Measurements from ENCODE around the gene FOXC2.
A peak's percentile ranks its signal among the peaks of the same experiment; 100 is the strongest.

FOXC2 gene

DNA sequence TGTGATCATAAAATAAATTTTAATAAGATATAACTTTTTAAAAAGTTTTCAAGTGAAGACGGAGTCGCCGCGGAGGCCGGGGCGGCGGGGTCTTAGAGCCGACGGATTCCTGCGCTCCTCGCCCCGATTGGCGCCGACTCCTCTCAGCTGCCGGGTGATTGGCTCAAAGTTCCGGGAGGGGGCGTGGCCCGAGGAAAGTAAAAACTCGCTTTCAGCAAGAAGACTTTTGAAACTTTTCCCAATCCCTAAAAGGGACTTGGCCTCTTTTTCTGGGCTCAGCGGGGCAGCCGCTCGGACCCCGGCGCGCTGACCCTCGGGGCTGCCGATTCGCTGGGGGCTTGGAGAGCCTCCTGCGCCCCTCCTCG lies at the start of gene FOXC2:
FOXC2 (plus strand) TSS at position 229 of the 365 bp plus-strand sequence. CDS start 507 bp downstream, outside the sequence.
- no peak for DNase-seq (ENCODE audit: low spot score)

DNA sequence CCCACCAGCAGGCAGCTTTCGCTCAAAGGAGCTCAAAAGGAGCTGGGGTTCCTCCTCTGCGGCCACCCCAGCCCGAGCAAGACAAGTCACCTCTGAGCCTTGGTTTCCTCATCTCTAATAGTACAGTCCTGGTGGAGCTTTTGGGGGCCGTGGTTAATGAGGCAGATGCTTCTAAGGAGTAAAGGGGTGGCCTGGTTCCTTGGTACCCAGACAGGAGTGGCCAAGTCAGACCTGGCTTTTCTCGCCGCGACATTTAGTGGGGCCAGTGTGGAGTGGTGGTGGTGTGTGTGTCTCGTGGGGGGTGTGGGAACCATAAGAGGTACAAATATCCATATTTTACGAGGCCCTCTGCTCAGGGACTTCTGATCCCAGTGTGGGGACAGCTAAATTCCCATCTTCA lies 49.6 kb upstream of the FOXC2 start:
- DNase-seq (ENCODE audit: low spot score) = no peak

DNA sequence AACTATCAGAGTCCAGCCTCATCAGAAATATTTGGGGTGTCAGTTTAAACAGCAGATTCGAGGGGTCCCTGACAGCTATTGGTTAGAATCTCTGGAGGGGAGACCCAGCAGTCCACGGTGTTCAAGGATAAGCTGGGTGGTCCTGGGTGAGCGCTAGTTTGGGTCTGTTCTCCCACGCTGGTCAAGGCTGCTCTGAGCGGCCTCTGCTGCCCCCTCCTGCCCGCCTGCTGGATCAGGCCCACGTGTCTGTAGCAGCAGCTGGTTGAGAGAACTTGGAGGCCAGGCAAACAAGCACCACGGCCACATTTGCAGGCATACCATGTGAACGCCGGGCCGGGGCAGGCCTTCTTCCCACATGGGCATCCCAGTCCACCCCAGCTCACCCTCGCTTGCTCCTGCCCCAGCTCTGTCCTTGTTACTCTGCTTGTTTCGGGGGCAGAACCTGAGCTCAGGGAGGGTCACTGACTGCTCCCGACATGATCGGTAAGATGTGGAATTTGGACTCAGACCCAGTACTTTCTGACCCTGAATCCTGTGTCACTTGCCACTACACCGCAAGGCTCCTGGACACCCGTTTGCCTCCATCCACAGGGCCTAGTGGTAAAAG lies 48.9 kb upstream of the FOXC2 start:
- DNase-seq (ENCODE audit: low spot score) = peak; percentile 76

DNA sequence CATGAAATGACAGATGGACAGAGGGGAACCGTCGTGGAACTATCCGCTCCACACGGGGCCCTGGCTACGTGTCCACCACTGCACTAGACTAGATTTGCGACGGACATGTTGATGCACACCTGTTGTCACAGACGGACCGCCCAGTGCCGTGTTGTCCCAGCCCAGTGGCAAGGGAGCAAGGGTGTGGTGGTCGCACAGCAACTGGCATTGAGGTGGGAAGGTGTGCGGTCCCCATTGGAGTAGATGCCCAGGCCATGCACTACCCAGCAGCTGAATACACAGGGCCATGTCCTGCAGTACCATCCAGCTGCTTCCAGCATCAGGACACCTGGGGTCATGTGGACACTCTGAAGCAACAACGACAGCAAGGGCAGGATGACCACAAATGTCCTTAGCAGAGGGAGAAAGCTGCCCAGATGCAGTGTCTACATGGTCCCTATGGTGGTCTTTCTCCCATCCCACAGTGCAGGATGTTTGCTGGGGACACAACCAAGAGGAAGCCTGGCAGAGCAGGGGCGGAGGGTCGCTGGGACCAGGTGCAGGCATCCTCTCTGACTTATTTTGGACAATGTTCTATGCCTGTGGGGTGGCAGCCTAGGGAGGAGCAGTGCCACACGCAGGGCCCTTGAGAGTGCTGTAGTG lies 47.5 kb upstream of the FOXC2 start:
- no peak for DNase-seq (ENCODE audit: low spot score)

DNA sequence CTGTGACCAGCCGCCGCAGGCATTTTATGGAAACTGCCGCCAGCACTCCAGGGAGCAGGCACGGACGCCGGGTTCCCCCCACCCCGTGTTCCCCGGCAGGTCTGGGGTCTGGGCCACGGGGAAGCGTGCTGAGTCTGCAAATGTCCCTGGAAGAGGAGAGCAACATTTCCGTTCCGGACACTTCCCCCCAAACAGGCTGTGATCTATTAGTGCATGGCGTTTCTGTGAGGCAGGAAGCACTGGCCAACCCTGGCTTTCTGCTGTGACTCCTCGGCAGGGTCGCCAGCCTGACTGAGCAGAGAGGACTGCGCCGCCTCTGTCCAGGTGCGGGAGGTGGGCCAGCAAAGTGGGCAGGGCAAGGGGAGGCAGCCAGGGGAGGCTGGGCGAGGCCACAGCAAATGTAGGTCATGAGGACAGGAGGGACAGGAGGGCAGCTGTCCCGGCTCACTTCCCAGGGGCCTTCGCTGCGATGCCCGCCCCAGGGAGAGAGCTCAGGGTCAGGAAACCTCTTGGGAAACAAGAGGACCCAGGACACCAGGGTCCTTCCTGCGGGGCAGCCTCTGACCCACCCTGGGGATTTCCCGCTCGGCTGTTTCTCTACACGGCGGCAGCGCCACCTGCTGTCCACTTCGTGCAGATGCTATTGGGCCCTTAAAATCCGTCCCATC lies 46.8 kb upstream of the FOXC2 start:
- DNase-seq (ENCODE audit: low spot score) = peak; percentile 77

DNA sequence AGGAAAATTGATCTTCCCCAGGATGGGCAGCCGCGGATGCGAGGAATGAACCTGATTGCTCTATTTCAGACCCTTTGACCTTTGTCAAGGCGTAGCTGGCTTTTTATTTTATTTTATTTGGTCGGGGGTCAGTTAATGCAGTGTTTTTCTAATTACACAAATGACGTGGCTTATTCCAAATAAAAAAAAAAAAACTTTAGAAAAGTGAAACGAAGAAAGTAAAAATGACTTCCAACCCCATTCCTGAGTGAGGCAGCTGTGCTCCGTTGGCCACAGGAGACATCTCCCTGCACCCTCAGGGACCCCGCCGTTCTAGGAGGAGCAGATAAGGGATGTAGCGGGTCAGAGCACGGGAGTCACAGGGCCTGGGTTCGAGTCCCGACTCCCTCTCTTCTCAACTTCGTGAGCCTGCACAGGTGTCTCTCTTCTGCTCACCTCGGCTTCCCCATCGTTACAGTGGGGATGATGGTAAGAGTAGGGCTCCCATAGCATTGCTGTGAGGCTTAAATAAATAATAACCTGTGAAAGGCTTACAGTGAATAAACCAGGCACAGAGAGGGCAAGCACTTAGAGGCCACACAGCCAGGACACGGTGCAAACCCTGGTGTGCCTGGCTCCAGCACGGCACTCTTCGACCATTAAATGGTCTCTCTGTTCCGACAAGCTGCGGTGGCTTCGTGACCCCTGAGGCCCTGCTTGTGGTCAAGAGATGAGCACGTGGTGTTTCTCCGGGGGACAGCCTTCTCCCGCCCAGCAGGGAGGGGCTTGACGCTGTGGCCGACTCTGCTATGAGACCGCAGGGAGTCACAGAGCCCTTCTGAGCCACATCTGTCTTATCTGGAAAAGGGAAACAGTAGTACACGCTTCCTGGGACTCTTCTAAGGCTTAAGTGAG lies 46.1 kb upstream of the FOXC2 start:
- no peak for DNase-seq (ENCODE audit: low spot score)

DNA sequence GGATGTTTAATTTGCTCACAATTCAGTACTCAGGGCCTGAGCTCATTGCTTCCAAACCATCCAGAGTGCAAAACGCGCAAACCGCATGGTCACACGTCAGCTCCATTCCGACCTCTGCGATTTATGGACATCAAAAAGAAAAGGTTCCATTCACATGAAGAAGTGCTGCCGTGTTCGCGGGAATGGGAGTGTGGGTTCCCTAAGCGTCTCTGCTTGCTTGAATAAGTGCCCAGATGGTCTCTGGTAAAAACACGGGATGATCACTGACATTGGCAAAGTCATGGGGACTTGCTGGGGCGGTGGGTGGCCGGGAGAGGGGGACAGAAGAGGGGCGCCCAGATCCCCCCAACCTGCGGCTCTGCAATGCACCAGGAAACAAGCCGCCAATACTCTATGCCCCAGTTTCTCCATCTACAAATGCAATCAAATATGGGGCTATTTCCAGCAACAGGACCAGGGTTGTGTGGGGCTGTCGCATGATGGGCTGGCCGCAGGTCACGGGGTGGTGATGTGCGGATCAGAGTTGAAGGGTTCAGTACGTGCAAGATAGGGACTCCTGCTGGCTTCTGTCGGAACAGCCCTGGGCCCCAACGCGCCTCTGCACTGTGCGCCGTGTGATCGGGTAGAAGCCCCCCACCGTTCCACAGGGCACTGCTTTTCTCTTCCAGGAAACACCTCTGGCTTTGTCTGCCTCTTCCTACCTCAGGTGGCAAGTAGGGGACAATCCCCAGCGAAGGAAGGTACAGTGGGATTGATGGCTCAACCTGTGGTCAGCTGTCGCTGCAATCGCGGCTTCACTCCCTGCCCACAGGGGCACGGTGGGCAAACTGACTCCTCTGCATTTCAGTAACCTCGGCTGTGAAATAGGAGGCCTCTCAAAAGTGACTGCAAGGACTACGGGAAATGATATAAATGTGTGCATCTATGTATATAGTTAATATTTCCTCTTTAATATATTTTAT lies 45.1 kb upstream of the FOXC2 start:
- no peak for DNase-seq (ENCODE audit: low spot score)

DNA sequence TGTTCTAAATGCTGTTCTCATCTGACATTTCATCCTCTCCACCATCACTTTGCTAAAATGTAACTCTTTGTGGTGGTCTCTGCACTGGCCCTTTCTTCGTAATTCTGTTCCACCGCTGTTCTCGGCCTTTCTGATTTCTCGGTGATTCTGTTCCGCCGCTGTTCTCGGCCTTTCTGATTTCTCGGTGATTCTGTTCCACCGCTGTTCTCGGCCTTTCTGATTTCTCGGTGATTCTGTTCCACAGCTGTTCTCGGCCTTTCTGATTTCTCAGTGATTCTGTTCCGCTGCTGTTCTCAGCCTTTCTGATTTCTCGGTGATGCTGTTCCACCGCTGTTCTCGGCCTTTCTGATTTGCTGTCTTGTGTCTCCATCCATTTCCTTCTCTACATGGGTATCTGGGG lies 44.0 kb upstream of the FOXC2 start:
- no peak for DNase-seq (ENCODE audit: low spot score)

GRCh38 chr16:86523166-86523740 lies 43.4 kb upstream of the FOXC2 start:
- DNase-seq (ENCODE audit: low spot score) = no peak

DNA sequence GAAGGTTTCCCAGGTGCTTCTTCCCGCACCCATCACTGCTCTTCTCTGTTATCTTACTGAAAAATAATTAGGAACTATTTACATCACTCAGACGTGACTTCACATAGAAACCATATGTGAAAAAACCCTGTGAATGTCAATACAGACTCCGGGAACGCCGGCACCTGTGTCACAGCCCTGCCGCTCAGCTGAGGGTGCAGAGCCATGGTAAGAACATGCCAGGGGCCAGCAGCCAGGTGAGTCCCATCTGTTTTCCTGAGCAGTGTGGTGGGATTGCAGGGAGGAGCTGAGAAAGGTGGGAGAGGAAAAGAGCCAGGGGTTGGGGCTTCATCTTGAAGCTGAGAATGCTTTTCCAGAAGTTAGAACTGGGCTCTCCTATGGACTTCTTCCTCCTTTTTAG lies 42.6 kb upstream of the FOXC2 start:
- no peak for DNase-seq (ENCODE audit: low spot score)

- no peak for DNase-seq (ENCODE audit: low spot score)
Observed at GRCh38 chr16:86525696-86526095, 40.9 kb upstream of the FOXC2 start.

GRCh38 chr16:86527366-86527765 lies 39.3 kb upstream of the FOXC2 start:
- no peak for DNase-seq (ENCODE audit: low spot score)

- DNase-seq (ENCODE audit: low spot score) = no peak
Observed at GRCh38 chr16:86528061-86528929, 38.3 kb upstream of the FOXC2 start.

DNA sequence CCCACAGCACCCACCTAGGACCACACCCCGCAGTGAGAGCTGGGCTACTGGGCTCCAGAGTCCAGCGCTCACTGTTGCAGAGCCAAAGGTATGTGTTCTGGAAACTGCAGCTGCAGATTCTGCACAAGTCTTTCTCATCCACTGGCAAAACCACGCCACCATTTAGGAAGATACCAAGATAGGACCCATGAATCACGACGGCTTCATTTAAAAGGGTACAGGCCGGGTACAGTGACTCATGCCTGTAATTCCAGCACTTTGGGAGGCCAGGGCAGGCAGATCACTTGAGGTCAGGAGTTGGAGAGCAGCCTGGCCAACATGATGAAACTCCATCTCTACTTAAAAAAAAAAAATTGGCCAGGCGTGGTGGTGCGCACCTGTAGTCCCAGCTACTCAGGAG lies 37.5 kb upstream of the FOXC2 start:
- no peak for DNase-seq (ENCODE audit: low spot score)

GRCh38 chr16:86530251-86531190 lies 36.1 kb upstream of the FOXC2 start:
- DNase-seq (ENCODE audit: low spot score) = no peak

DNA sequence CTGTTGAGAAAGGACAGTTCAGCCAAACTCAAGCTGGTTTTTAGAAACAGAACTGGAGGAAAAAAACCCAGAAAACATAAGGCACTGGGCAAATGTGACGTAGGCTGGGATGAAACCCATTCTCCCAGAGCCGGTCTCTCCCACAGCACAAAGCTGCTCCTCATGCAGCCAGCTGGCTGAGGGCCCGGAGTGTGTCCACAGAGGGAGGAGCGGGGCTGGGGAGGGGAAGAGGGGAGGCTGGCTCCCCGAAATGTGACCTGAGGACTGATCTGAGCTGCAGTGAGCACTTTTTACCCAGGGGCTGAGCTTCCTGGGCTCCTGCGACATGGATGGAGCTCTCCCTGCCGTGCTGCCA lies 35.5 kb upstream of the FOXC2 start:
- DNase-seq (ENCODE audit: low spot score) = no peak

DNA sequence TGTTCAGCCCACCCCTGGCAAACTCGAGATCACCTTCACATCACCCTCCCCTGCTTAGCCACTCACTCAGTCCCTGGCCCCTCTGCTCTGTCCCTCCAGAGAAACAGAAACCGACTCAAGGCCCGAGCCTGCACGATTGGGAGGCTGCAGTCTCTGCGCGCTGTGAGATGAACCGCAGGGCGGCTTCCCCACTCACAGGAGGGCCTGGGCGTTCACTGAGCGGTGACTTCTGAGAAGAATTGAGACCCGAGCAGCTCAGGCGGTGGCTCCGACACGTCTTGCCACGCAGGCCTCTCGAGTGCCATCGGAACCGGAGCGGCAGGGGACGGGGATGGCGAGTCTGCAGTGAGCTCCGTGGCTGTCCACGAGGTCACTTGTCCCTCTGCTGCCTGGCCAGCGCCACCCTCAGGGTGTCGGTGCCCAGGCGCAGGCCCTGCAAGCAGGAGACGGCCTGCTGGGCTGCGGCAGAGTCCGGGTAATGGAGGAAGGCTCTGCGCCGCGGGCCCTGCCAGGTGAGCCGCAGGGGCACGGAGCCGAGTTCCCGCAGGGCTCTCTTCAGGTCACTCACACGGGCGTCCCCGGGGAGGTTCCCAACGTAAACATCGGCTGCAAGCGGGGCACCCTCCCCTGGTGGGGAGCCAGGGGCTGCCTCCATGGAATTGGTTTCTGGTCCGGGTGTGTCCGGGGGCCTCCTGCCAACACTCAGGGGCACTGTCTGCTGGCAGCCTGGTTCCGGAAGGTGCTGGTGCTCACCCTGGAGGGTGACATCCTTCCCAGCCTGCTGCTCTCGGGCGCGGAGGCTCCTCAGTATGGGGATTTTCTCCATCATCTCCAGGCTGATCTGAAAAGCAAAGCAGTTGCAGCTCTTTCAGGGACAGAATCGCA lies 34.7 kb upstream of the FOXC2 start:
- no peak for DNase-seq (ENCODE audit: low spot score)

DNA sequence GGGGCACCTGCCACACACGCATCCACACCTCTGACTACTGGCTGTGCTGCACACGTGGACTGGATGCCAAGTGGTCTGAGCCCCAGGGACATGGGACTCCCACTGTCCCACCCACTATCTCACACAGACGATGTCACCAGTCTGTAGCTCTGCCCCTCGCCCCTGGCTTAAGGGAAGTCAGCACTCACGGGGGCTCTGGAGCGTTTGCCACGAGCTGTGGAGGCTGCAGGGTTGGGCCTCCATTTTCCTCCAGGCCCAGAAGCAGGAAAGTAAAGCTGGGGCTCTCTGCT lies 34.2 kb upstream of the FOXC2 start:
- DNase-seq (ENCODE audit: low spot score) = no peak

Data from D341Med (cell line).